GM18511 (cell line): ENCODE results near the gene FASN.
"Not testable (repeated sequence)": the region's sequence is repeated elsewhere in the genome, so short reads cannot be mapped to it uniquely, and the experiment has no call there.

Source experiments
- ATAC-seq: cut with Tn5 transposase; IDR thresholded peaks from one replicate; pipeline ENCODE4 v1.9.1; 2021; ENCODE audit warnings: mild to moderate bottlenecking, moderate library complexity; ENCODE audit not compliant: unreplicated experiment

The FASN gene

DNA sequence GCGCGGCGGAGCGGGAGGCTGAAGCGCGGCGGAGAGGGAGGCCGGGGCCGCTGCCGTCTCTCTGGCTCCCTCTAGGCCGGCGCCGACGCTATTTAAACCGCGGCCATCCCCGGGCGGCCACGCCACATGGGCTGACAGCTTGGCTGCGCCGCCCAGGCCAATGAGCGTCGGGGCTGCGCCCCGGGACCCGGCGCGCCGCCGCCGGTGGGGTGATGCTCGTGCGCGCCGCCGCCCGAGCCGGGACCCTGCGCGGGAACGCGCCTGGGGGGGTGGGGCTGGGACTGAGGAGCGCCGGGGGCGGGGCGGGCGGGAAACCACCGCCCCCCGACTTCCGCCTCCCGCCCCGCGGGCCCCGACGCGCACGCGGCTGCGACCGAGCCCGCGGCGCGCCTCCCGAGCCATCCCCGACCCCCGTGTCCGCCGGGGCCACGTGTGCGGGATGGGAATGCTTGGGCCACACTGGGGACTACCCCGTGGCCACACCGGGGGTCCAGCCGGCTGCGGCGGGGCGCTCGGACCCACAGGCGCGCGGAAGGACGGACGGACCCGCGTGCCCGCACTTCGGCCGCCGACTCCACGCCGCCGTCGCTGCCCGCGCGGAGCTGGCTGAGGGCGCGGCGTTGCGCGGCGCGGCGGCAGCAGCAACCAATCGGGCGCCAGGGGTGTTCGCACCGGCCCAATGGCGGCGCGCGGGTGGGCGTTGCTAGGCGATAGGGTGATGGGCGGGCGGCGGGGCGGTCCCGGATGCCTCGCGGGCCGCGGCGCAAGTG lies at the start of gene FASN:
Gene FASN, minus strand, starts transcription at position 68 of the 770 bp plus-strand sequence. CDS start 1,791 bp downstream, outside the sequence.
- peak; percentile 73 for ATAC-seq

- ATAC-seq, result no peak
Measured at GRCh38 chr17:82146663-82147654, 48.9 kb upstream of the FASN start.

DNA sequence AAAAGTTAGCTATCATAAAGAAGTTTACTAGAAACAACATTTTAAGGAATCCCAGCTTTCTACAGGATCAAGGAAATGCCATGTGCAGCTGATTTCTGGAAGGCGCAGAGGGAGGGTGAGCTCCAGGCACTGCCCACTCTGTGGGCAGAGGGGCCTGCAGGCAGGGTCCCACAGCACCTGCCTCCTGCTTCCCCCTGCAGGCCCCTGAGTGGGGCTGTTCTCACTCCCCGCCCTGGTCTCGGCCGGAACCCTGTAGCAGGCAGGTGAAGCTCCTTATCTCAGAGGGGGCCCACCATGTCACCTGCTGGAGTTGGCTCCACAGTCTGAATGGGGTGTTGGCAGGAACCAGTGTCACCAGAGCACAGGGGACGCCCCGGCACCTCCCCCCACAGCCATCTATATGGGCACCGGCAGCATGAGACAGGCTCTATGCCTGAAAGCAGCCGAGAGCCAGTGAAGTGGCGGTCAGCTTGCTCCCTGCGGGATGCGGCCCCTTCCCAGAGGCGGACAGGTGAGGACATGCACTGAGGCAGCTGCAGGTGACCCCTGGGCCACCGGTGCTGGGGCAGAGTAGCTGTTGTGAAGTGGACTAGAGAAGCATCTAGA lies 47.6 kb upstream of the FASN start:
- ATAC-seq, result no peak

GRCh38 chr17:82143333-82143732 lies 45.3 kb upstream of the FASN start:
- no peak for ATAC-seq

- ATAC-seq, result not testable (repeated sequence)
Measured at GRCh38 chr17:82139961-82140360, 41.9 kb upstream of the FASN start.

DNA sequence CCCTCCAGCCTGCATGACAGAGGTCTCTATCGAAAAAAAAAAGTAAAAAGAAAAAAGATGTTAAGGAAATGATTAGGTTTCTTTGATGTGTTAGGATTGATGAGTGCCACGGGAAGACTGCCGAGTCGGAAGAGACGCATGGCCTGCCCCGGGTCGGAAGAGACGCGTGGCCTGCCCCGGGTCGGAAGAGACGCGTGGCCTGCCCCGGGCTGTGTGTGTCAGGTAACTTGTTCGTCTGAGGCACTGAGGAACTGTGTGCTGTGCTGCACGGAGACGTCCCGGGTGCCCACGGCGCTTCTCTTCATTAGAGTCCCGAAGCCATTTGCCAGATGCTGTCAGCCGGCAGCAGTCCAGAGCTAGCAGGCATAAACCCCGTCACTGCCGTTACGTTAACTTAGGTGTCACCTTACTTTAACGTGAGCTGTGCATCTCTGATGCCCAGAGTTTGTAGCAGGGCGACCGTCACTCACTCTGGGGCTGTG lies 40.5 kb upstream of the FASN start:
- ATAC-seq, result no peak

DNA sequence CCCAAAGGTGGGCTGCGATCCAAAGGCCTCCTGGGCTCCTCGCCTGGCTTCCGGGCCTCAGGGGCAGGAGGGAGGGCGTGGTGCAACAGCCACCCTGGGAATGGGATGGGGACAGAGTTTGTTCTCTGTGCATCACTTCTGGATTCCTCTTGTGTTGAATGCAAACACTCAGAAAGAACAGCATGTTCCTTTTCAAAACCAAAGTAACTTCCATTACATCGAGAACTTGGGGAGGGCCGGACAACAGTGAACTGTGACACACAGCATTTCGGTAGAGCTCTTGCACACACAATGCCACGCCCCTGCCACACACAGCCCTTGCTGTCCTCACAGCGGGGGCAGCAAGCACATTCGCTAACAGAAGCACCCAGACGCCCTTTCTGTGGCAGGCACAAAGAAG lies 36.1 kb upstream of the FASN start:
- no peak for ATAC-seq

DNA sequence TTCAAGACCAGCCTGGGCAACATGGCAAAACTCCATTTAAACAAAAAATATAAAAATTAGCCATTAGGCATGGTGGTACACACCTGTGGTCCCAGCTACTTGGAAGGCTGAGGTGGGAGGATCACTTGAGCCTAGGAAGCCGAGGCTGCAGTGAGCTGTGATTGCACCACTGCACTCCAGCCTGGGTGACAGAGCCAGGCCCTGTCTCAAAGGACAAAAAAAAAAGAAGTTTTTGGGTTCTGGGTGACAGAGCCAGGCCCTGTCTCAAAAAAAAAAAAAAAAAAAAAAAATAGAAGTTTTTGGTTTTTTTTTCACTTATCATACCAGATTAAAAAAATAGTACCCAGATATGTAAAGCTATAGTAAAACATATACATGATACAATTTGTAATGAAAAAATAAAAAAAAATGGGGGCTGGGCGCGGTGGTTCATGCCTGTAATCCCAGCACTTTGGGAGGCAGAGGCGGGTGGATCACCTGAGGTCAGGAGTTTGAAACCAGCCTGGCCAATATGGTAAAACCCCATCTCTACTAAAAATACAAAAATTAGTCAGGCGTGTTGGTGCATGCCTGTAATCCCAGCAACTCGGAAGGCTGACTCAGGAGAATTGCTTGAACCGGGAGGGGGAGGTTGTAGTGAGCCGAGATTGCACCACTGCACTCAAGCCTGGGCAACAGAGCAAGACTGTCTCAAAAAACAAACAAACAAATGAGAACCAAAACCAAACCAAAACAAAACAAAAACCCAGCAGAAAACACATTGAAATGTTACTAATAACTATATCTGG lies 35.3 kb upstream of the FASN start:
- not testable (repeated sequence) for ATAC-seq

GRCh38 chr17:82129095-82129494 lies 31.1 kb upstream of the FASN start:
- ATAC-seq, result no peak

DNA sequence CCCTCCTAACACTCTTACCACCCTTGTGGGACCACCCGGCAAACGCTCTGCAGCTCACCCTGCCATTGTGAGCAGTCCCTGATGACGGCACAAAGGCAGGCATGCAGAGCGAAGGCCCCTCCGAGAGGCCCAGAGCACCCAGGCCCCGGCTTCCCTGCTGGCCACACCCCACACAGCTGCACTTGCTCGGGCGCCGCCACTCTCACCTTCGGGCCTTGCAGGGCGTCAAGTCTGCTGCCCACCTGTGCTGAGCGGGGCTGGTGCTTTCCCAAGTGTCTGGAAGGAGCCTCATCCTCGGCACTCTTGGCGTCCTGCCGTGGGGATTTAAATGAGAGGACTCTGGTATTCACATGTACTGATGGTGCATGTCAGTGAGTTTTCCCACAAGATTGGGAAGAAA lies 30.3 kb upstream of the FASN start:
- no peak for ATAC-seq

- no peak for ATAC-seq
Measured at GRCh38 chr17:82127704-82128103, 29.7 kb upstream of the FASN start.

- no peak for ATAC-seq
Measured at GRCh38 chr17:82127315-82127595, 29.2 kb upstream of the FASN start.

DNA sequence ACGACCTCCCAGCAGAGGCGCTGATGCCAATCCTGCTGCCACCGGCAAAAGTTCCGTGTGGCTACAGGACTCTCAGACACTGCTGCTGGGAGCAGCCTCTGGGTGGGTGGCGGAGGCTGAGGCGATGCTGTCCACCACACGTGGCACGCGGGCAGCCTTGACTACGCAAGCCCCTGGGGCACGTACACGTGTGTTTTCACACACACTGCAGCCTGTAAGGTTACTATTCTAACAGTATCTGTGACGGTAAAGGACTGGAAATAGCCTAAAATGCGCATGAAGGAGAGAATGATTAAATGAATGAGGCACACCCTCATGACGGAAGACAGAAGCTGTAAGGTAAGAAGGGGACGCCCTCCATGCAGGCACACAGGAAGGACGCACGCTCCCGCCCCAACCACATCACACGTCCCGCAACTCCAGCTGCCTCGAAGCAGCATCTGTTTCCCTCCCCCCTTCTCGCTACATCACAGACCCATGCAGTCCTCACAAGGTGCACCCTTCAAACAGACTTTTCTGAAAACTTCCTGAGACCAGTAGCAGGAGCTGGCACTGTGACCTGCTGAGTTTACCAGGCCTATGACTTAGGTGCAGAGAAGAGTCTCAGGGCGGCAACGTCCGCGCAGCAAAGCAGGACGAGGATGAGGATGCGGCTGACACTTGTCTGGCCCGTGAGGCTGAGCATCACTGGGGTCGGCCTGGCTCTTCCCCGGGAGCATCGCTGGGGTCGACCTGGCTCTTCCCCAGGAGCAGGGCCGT lies 28.7 kb upstream of the FASN start:
- ATAC-seq, result no peak

- ATAC-seq, result no peak
Measured at GRCh38 chr17:82124101-82124500, 26.1 kb upstream of the FASN start.

DNA sequence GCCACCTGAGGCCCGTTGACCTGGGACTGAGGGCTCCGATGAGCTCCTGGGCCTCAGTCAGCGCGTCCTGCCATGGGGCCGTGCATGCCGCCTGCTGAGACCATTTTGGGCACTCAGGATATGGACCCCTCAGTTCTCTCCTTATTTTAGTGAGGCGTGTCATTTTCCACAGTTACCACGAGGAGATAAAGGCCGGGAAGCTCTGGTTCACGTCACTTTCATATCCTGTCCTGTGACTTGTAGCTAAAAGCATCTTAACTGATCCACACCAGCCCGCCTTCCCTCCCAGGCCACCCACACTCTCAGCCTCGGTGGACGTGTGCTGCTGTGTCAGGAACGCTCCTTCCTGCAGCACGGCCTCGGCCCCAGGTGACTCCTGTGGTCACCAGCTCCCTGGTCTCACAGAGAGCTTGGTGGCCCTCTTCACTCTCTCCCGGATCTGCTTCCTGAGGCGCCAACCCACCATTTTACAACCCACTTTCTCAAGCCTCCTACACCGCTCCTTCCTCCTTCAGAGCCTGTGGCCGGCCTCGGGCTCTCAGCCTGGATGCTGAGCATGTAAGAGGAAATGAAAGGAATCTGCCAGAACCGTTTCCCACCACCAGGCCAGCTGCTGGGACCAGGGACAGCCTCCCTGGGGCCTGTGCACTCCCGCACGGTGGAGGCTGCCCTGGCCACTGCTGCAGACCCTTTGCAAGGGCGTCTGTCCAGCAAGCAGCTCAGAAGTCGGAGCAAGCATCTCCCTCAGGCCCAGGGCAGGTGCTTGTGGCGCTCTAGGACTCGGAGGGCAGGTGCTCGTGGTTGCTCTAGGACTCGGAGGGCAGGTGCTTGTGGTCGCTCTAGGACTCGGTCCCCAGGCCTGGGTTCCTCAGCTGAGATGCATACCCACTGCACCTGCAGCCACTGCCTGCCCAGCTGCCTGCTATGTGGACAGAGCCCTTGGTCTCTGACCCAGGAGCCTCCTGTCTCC lies 23.9 kb upstream of the FASN start:
- ATAC-seq, result no peak

- ATAC-seq, result no peak
Measured at GRCh38 chr17:82121246-82121645, 23.2 kb upstream of the FASN start.

- ATAC-seq, result no peak
Measured at GRCh38 chr17:82120148-82120547, 22.1 kb upstream of the FASN start.

DNA sequence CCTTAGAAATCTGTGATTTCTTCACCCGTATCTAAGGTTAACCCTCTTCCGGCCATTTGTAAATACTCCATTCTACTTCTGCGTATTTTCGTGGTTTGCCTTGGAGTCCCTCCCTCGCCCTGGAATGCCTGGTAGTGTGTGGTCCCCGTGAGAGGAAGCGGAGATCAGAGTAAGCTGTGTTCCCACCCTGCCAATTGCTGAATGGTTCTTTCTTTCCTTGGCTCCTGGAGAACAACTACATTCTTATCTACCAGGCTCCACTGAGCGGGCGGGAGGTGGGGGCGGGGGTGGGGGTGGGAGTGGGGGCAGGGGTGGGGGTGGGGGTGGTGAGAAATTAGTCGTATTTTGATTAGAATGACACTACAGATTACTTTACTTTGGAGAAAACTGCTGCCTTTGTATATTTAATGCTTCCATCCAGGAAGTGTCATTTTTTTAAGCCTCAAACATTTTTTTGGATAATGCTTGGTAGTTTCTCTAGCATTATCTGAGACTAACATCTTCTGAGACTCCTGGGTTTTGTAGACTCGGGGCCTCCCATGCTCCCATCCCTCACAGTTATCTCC lies 20.9 kb upstream of the FASN start:
- no peak for ATAC-seq
